Ishikawa (cell line): ENCODE data around the gene LBHD2.

ENCODE experiments used
- CEBPB ChIP-seq: IDR thresholded peaks from 2 replicates; pipeline ENCODE4 v1.6.1; 2012
- CREB1 ChIP-seq: IDR thresholded peaks from 2 replicates; pipeline ENCODE4 v1.6.1; 2012; ENCODE audit warnings: low read depth
- EGR1 ChIP-seq: IDR thresholded peaks from 2 replicates; pipeline ENCODE4 v1.6.1; 2012
- EP300 ChIP-seq: IDR thresholded peaks from 2 replicates; pipeline ENCODE4 v1.6.1; 2012; ENCODE audit warnings: borderline replicate concordance
- FOXM1 ChIP-seq: IDR thresholded peaks from 2 replicates; pipeline ENCODE4 v1.6.1; 2012; ENCODE audit warnings: low read depth, borderline replicate concordance
- NFIC ChIP-seq: IDR thresholded peaks from 2 replicates; pipeline ENCODE4 v1.6.1; 2012
- RAD21 ChIP-seq: IDR thresholded peaks from 2 replicates; pipeline ENCODE4 v1.6.1; 2012; ENCODE audit warnings: low read depth
- TAF1 ChIP-seq: IDR thresholded peaks from 2 replicates; pipeline ENCODE4 v1.6.1; 2012; ENCODE audit warnings: low read depth, mild to moderate bottlenecking
- TCF12 ChIP-seq: IDR thresholded peaks from 2 replicates; pipeline ENCODE4 v1.6.1; 2012; ENCODE audit warnings: low read depth
- TEAD4 ChIP-seq: IDR thresholded peaks from 2 replicates; pipeline ENCODE4 v1.6.1; 2012
- YY1 ChIP-seq: IDR thresholded peaks from 2 replicates; pipeline ENCODE4 v1.6.1; 2012; ENCODE audit warnings: low read depth
- ZBTB7A ChIP-seq: IDR thresholded peaks from 2 replicates; pipeline ENCODE4 v1.6.1; 2012; ENCODE audit warnings: low read depth
- TF ChIP-seq, protein P1 (sequence below): IDR thresholded peaks from 2 replicates; pipeline ENCODE4 v1.6.1; 2012; ENCODE audit warnings: low read depth, mild to moderate bottlenecking
- TF ChIP-seq, protein P2 (sequence below): IDR thresholded peaks from 2 replicates; pipeline ENCODE4 v1.6.1; 2012
- TF ChIP-seq, protein P3 (sequence below): IDR thresholded peaks from 2 replicates; pipeline ENCODE4 v1.6.1; 2012

The LBHD2 gene

DNA sequence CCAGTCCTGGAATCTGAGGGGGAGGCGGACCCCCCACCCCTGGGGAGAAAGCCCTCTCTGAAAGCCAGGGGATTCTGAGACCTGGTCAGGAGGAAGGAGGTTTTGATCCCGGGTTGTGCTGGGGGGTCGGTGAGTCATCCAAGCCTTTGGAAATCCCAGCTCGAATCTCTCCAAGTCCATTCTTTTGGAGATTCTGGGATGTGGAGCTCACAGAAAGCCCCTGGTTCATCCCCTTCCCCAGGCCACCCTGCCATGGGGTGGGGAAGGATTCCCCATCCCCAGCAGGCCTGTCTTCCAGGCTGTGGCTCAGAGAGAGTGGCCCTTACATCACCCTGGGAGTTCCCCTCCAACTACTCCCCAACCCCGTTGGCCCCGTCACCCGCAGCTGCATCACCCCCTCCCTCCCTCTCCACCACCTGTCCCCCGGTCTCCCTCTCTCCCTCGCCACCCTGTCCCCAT lies 24.8 kb downstream of the LBHD2 start:
- TF ChIP-seq CEBPB (no peak), ZBTB7A (0 out of 2 replicates have a peak, but pooled peaks have one; percentile 75), FOXM1 (no peak), CREB1 (no peak), TAF1 (no peak), YY1 (no peak)

DNA sequence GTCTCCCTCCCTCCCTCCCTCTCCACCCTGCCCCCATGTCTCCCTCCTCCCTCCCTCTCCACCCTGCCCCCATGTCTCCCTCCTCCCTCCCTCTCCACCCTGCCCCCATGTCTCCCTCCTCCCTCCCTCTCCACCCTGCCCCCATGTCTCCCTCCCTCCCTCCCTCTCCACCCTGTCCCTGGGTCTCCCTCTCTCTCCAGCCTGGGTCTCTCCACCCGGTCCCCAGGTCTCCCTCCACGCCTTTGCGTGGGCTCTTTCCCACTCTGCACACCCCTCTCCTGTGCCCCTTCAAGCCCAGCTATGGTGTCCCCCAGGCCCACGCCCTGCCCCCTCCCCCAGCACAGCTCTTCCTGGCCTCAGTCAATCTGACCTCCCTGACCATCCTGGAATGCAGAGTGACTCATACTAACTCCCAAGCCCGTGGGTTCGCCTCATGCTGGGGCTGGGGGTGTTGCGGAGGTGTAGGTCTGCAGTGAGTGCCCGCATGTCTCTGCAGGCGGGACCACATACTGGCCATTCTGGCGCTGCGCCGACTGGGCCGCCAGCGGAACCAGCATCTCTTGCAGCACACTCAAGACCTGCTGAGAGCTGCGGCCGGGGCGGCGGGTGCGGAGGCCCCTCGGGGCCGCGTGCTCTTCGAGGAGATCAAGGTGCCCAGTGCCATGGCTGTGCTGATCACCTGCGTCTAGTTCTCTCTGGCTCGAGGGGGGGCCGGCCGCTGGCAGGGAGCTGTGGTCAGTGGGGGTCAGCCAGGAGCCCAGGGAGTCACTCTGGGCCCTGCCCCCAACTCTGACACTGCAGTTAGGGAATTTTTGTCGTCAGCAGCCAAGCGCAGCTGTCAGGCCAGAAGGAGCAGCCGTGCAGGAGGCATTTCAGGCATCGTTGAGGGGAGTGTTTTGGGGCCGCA lies 25.8 kb downstream of the LBHD2 start:
- TF ChIP-seq EGR1 (peak; percentile 98), NFIC (peak; percentile 71; the same call in 1 of the 2 replicates), TEAD4 (peak; percentile 97), RAD21 (no peak), TAF1 (no peak), TCF12 (peak; percentile 84), YY1 (0 out of 2 replicates have a peak, but pooled peaks have one; percentile 44), FOXM1 (no peak; the same call in 1 of the 2 replicates), ZBTB7A (peak; percentile 90), CEBPB (0 out of 2 replicates have a peak, but pooled peaks have one; percentile 2), CREB1 (0 out of 2 replicates have a peak, but pooled peaks have one; percentile 23), EP300 (peak; percentile 67; the same call in 1 of the 2 replicates)
- TF ChIP-seq, protein P1, sequence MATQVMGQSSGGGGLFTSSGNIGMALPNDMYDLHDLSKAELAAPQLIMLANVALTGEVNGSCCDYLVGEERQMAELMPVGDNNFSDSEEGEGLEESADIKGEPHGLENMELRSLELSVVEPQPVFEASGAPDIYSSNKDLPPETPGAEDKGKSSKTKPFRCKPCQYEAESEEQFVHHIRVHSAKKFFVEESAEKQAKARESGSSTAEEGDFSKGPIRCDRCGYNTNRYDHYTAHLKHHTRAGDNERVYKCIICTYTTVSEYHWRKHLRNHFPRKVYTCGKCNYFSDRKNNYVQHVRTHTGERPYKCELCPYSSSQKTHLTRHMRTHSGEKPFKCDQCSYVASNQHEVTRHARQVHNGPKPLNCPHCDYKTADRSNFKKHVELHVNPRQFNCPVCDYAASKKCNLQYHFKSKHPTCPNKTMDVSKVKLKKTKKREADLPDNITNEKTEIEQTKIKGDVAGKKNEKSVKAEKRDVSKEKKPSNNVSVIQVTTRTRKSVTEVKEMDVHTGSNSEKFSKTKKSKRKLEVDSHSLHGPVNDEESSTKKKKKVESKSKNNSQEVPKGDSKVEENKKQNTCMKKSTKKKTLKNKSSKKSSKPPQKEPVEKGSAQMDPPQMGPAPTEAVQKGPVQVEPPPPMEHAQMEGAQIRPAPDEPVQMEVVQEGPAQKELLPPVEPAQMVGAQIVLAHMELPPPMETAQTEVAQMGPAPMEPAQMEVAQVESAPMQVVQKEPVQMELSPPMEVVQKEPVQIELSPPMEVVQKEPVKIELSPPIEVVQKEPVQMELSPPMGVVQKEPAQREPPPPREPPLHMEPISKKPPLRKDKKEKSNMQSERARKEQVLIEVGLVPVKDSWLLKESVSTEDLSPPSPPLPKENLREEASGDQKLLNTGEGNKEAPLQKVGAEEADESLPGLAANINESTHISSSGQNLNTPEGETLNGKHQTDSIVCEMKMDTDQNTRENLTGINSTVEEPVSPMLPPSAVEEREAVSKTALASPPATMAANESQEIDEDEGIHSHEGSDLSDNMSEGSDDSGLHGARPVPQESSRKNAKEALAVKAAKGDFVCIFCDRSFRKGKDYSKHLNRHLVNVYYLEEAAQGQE: no peak
- TF ChIP-seq, protein P2, sequence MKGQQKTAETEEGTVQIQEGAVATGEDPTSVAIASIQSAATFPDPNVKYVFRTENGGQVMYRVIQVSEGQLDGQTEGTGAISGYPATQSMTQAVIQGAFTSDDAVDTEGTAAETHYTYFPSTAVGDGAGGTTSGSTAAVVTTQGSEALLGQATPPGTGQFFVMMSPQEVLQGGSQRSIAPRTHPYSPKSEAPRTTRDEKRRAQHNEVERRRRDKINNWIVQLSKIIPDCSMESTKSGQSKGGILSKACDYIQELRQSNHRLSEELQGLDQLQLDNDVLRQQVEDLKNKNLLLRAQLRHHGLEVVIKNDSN: no peak
- TF ChIP-seq, protein P3, sequence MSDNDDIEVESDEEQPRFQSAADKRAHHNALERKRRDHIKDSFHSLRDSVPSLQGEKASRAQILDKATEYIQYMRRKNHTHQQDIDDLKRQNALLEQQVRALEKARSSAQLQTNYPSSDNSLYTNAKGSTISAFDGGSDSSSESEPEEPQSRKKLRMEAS: peak; percentile 83

DNA sequence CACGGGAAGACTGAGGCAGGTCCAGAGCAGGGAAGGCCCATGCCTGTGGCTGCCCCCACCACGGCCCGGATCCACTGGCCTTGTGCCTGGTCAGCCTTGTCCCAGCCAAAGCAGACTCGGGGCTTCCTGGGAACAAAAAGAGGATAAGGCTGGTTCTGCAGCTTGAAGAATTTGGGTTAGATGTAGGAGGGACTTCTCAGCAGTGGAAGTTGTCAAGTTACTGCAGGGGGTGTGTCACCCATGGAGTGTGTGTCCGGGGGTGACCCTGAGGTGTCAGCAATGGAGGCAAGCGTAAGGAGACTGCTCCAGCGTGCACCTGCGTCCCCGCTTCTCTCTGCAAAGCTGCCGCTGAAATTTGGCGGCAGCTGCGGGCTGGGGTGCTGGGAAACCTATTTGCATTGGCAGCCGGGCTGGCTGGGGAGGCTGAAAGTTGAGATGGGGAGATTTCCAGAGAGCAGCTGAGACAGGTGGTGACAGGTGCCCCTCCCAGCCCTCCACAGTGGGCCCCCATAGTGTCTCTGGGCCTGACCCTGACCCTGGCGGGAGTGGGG lies 26.7 kb downstream of the LBHD2 start:
- TF ChIP-seq, protein P3: peak; percentile 59; the same call in 1 of the 2 replicates
- TF ChIP-seq NFIC (peak; percentile 17; the same call in 1 of the 2 replicates), TAF1 (0 out of 2 replicates have a peak, but pooled peaks have one; percentile 22), EP300 (0 out of 2 replicates have a peak, but pooled peaks have one; percentile 37), YY1 (no peak), TCF12 (peak; percentile 55; the same call in 1 of the 2 replicates), TEAD4 (peak; percentile 49; the same call in 1 of the 2 replicates), ZBTB7A (no peak), FOXM1 (no peak)
- TF ChIP-seq, protein P2: no peak
- TF ChIP-seq, protein P1: no peak

DNA sequence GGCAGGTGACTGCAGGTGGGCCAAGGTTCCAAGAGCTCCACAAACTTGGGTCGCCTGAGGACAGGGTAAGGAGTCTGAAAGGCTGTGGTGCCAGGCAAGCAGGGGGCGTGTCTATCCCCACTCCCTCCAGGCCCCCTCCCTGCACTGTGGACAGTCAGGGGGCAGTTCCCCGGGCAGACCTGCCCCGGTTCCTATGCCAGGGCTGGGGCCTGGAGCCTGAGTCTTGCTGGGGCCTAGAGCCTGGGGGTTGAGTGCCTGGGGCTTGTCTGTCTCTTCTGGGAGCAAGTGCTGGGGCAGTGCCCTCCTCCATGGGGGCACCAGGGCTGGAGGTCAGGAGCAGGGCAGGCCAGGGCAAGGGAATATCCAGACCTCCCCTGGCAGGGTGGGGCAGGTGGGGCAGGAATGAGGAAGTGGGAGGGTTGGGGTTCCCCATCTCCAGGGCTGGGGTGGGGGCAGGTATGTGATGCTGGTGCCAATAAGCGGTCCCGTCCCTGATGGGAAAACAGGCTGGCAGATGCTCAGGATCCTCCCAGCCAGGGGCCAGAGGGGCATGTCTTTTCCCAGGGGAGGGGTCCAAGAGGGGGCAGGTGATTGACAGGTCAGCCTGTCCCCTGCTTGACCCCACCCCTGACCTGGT lies 27.3 kb downstream of the LBHD2 start:
- 0 out of 2 replicates have a peak, but pooled peaks have one; percentile 0 for TF ChIP-seq TCF12
- no peak for TF ChIP-seq EGR1
